Naive thymus-derived CD8-positive, alpha-beta T cell (primary cell): ENCODE results near the gene DMC1. TPM values are rescaled to one million over a fixed set of nuclear protein-coding genes. Genes with fewer than 3 reads are reported as not detected.
"Not testable (repeated sequence)": the region's sequence is repeated elsewhere in the genome, so short reads cannot be mapped to it uniquely, and the experiment has no call there.

Experiments
- ATAC-seq, 2 donors: fragments of 150-1000 bp; cut with Tn5 transposase in 1 of 2; sonication (Bioruptor Pico), chemical (Tn5 transposase) in 1 of 2; 1 replicate in 1 of 2; 2 replicates in 1 of 2; pipeline ENCODE4 v1.10.0; 2021; ENCODE audit warnings: mild to moderate bottlenecking in 2 of 2, moderate library complexity in 2 of 2
- POLR2A ChIA-PET: fragments of 350-600 bp; sonication (Branson Sonifier 250); formaldehyde crosslinking; loops from one replicate; lab custom pipeline; 2021; ENCODE audit warnings: antibody characterized with exemption; lab: Charles Lee
- DNase-seq, 10 donors: peaks; one replicate each; pipeline versions ENCODE4 v3.0.0 to v3.0.0-alpha.2; 2020 to 2022
- H3K27ac Mint-ChIP-seq, 10 donors: one replicate each; pipeline ENCODE4 v1.8.0; 2020 to 2022; ENCODE audit warnings: mild to moderate bottlenecking in 10 of 10, mixed read lengths in 10 of 10, moderate library complexity in 4 of 10, inconsistent platforms in 1 of 10
- H3K27me3 Mint-ChIP-seq, 5 donors: one replicate each; pipeline ENCODE4 v1.8.0; 2021 to 2022; ENCODE audit warnings: mixed read lengths in 5 of 5
- H3K36me3 Mint-ChIP-seq, 3 donors: one replicate each; pipeline ENCODE4 v1.8.0; 2020 to 2022; ENCODE audit warnings: mixed read lengths in 3 of 3, mild to moderate bottlenecking in 2 of 3, inconsistent platforms in 1 of 3
- H3K4me1 Mint-ChIP-seq, 4 donors: one replicate each; pipeline ENCODE4 v1.8.0; 2021 to 2022; ENCODE audit warnings: mixed read lengths in 4 of 4
- H3K4me3 Mint-ChIP-seq, 10 donors: one replicate each; pipeline ENCODE4 v1.8.0; 2020 to 2022; ENCODE audit warnings: mild to moderate bottlenecking in 10 of 10, mixed read lengths in 10 of 10, moderate library complexity in 6 of 10, inconsistent platforms in 1 of 10
- H3K9me3 Mint-ChIP-seq, 9 donors: one replicate each; pipeline ENCODE4 v1.8.0; 2020 to 2022; ENCODE audit warnings: mixed read lengths in 9 of 9, mild to moderate bottlenecking in 3 of 9, inconsistent platforms in 1 of 9, moderate library complexity in 1 of 9
- polyA plus RNA-seq, 3 donors: library from polyadenylated mRNA; unstranded; fragments of 300-500 nt; fragmentation: Illumina TruSeq; gene quantifications; one replicate each; pipeline ENCODE4 v1.2.3, GENCODE V29; 2021
- total RNA-seq, 8 experiments: library from RNA in 2 of 8; stranded (reverse) in 2 of 8; gene quantifications; one replicate each; pipeline ENCODE4 v1.2.3 and lab custom pipeline; 2021 to 2026

Gene DMC1
- total and polyA plus RNA-seq, 5 experiments from 2014 or later, result 0.73 TPM; not detected in 4

- Mint-ChIP-seq H3K27me3 (peaks cover 0 to 6% (median 2%) of the 10 kb centered on the region in 5 donors), H3K27ac (no peak overlapping the region), H3K4me3 (no peak overlapping the region), H3K36me3 (no peaks in the 10 kb centered on the region), H3K4me1 (no peaks in the 10 kb centered on the region), H3K9me3 (no peaks in the 10 kb centered on the region)
- DNase-seq, result no peak
- POLR2A ChIA-PET, result no interaction called here
- ATAC-seq, result no peak
These were observed 32.2 kb upstream of the DMC1 start for GRCh38 chr22:38602166-38602565.

GRCh38 chr22:38601221-38601764, 31.3 kb upstream of the DMC1 start:
- POLR2A ChIA-PET, result no interaction called here

GRCh38 chr22:38599466-38599865, 29.5 kb upstream of the DMC1 start:
- no peaks in the 10 kb centered on the region for H3K36me3 Mint-ChIP-seq
- no peaks in the 10 kb centered on the region for H3K9me3 Mint-ChIP-seq
- DNase-seq, result no peak
- no peak overlapping the region for H3K27ac Mint-ChIP-seq
- H3K27me3 Mint-ChIP-seq, result peaks cover 0 to 8% (median 3%) of the 10 kb centered on the region in 5 donors
- no peak for ATAC-seq
- H3K4me3 Mint-ChIP-seq, result no peak overlapping the region
- POLR2A ChIA-PET, result interaction anchor here (0.7 kb wide), 1 partner anchor 60 kb away, joined by 3 read pairs; no protein-coding TSS in a partner anchor
- no peaks in the 10 kb centered on the region for H3K4me1 Mint-ChIP-seq

More at GRCh38 chr22:38601221-38601764, 31.3 kb upstream of the DMC1 start:
- DNase-seq, result no peak
- H3K9me3 Mint-ChIP-seq, result no peaks in the 10 kb centered on the region
- no peaks in the 10 kb centered on the region for H3K36me3 Mint-ChIP-seq
- H3K4me3 Mint-ChIP-seq, result no peak overlapping the region
- peaks cover 0 to 6% (median 2%) of the 10 kb centered on the region in 5 donors for H3K27me3 Mint-ChIP-seq
- no peaks in the 10 kb centered on the region for H3K4me1 Mint-ChIP-seq
- peak overlapping the region in 1 of 10 donors; percentile 18 for H3K27ac Mint-ChIP-seq
- ATAC-seq, result no peak

GRCh38 chr22:38582923-38583322, 12.9 kb upstream of the DMC1 start:
- H3K9me3 Mint-ChIP-seq, H3K36me3 Mint-ChIP-seq, DNase-seq, H3K27ac Mint-ChIP-seq, ATAC-seq, H3K27me3 Mint-ChIP-seq, H3K4me1 Mint-ChIP-seq, POLR2A ChIA-PET, H3K4me3 Mint-ChIP-seq: not testable (repeated sequence)

GRCh38 chr22:38578505-38578904, 8.5 kb upstream of the DMC1 start:
- Mint-ChIP-seq H3K4me1 (no peaks in the 10 kb centered on the region), H3K36me3 (no peaks in the 10 kb centered on the region), H3K27ac (peak overlapping the region in 1 of 10 donors; percentile 12), H3K4me3 (no peak overlapping the region), H3K9me3 (no peaks in the 10 kb centered on the region), H3K27me3 (peaks cover 0 to 7% (median 4%) of the 10 kb centered on the region in 5 donors)
- ATAC-seq, result no peak
- no peak for DNase-seq
- POLR2A ChIA-PET, result no interaction called here

- Mint-ChIP-seq H3K4me1 (peaks cover 12 to 19% (median 18%) of the 10 kb centered on the region in 4 donors), H3K9me3 (no peaks in the 10 kb centered on the region), H3K36me3 (no peaks in the 10 kb centered on the region), H3K4me3 (no peak overlapping the region), H3K27ac (peak overlapping the region in 1 of 10 donors; percentile 24), H3K27me3 (no peaks in the 10 kb centered on the region)
- DNase-seq, result peak in 7 of 10 donors; percentile 10 to 41 (median 22)
- ATAC-seq, result no peak
- POLR2A ChIA-PET, result interaction anchor here (2.1 kb wide), 1 partner anchor 109 kb away, joined by 10 read pairs; the partner anchor contains the start of gene TOMM22
These were observed 2.1 kb upstream of the DMC1 start for GRCh38 chr22:38572065-38572464.

- Mint-ChIP-seq H3K4me1 (peaks cover 12 to 19% (median 18%) of the 10 kb centered on the region in 4 donors), H3K36me3 (no peaks in the 10 kb centered on the region)
These were observed 889 bp upstream of the DMC1 start for GRCh38 chr22:38570779-38571364.

GRCh38 chr22:38569181-38569971, 607 bp downstream of the DMC1 start:
- peaks cover 12 to 19% (median 18%) of the 10 kb centered on the region in 4 donors for H3K4me1 Mint-ChIP-seq
- peak overlapping the region; percentile 84 to 96 (median 90) for H3K4me3 Mint-ChIP-seq

More at GRCh38 chr22:38570779-38571364, 889 bp upstream of the DMC1 start:
- DNase-seq (peak; percentile 5 to 66 (median 30)), ATAC-seq (peak; percentile 29 to 35)
- no peaks in the 10 kb centered on the region for H3K27me3 Mint-ChIP-seq
- peak overlapping the region; percentile 84 to 96 (median 91) for H3K4me3 Mint-ChIP-seq
- no peaks in the 10 kb centered on the region for H3K9me3 Mint-ChIP-seq
- peak overlapping the region; percentile 34 to 95 (median 90) for H3K27ac Mint-ChIP-seq
- POLR2A ChIA-PET, result interaction anchor here (0.6 to 2.1 kb wide), 2 partner anchors 108 to 111 kb away, joined by 6 to 10 read pairs; partner anchors contain the start of gene TOMM22

GRCh38 chr22:38567531-38568285, 2.3 kb downstream of the DMC1 start:
- peak overlapping the region in 5 of 10 donors; percentile 1 to 61 (median 38) for H3K27ac Mint-ChIP-seq
- DNase-seq (no peak), ATAC-seq (no peak)
- H3K4me1 Mint-ChIP-seq, result peaks cover 12 to 19% (median 18%) of the 10 kb centered on the region in 4 donors
- H3K4me3 Mint-ChIP-seq, result peak overlapping the region in 3 of 10 donors; percentile 4 to 57 (median 42)
- H3K27me3 Mint-ChIP-seq, result no peaks in the 10 kb centered on the region
- H3K9me3 Mint-ChIP-seq, result no peaks in the 10 kb centered on the region
- H3K36me3 Mint-ChIP-seq, result no peaks in the 10 kb centered on the region
- POLR2A ChIA-PET, result interaction anchor here (0.5 kb wide), 1 partner anchor 49 kb away, joined by 3 read pairs; no protein-coding TSS in a partner anchor

More at GRCh38 chr22:38569181-38569971, 607 bp downstream of the DMC1 start:
- ATAC-seq, result peak in 1 of 2 donors; percentile 2
- Mint-ChIP-seq H3K27ac (peak overlapping the region in 9 of 10 donors; percentile 31 to 95 (median 84)), H3K36me3 (no peaks in the 10 kb centered on the region), H3K9me3 (no peaks in the 10 kb centered on the region), H3K27me3 (no peaks in the 10 kb centered on the region)
- POLR2A ChIA-PET, result no interaction called here
- DNase-seq, result peak in 1 of 10 donors; percentile 7

GRCh38 chr22:38566726-38567504, 3.1 kb downstream of the DMC1 start:
- no peak overlapping the region for H3K4me3 Mint-ChIP-seq
- peaks cover 12 to 19% (median 18%) of the 10 kb centered on the region in 4 donors for H3K4me1 Mint-ChIP-seq
- no peaks in the 10 kb centered on the region for H3K27me3 Mint-ChIP-seq
- no peaks in the 10 kb centered on the region for H3K9me3 Mint-ChIP-seq
- peak overlapping the region in 2 of 10 donors; percentile 11 to 62 for H3K27ac Mint-ChIP-seq
- DNase-seq, result no peak
- H3K36me3 Mint-ChIP-seq, result no peaks in the 10 kb centered on the region
- no peak for ATAC-seq
- POLR2A ChIA-PET, result no interaction called here

GRCh38 chr22:38565441-38565840, 4.5 kb downstream of the DMC1 start:
- peaks cover 3 to 7% (median 5%) of the 10 kb centered on the region in 4 donors for H3K4me1 Mint-ChIP-seq
- H3K27me3 Mint-ChIP-seq, result no peaks in the 10 kb centered on the region
- no peaks in the 10 kb centered on the region for H3K36me3 Mint-ChIP-seq

More at GRCh38 chr22:38565441-38565840, 4.5 kb downstream of the DMC1 start:
- no peak overlapping the region for H3K4me3 Mint-ChIP-seq
- H3K9me3 Mint-ChIP-seq, result no peaks in the 10 kb centered on the region
- H3K27ac Mint-ChIP-seq, result no peak overlapping the region
- ATAC-seq (no peak), DNase-seq (no peak)
- POLR2A ChIA-PET, result no interaction called here
